Measurements from ENCODE around the gene SCFD2.

The SCFD2 gene

GRCh38 chr4:52937829-52938228, 428.0 kb downstream of the SCFD2 start:
- H3K4me3 ChIP-seq (replicated peaks; ENCODE audit: low read depth, low read length) = no peak overlapping the region
- TF ChIP-seq CTCF (IDR thresholded peaks at IDR 0.05; ENCODE audit: low read length, missing control alignments) = no peak
- DNase-seq (ENCODE audit: low read depth) = no peak

- TF ChIP-seq CTCF (IDR thresholded peaks at IDR 0.05; ENCODE audit: low read length, missing control alignments) = no peak
- DNase-seq (ENCODE audit: low read depth) = no peak
- H3K4me3 ChIP-seq (replicated peaks; ENCODE audit: low read depth, low read length) = no peak overlapping the region
Measured at GRCh38 chr4:52936729-52937128, 429.1 kb downstream of the SCFD2 start.

- DNase-seq (ENCODE audit: low read depth) = no peak
- TF ChIP-seq CTCF (IDR thresholded peaks at IDR 0.05; ENCODE audit: low read length, missing control alignments) = no peak
- H3K4me3 ChIP-seq (replicated peaks; ENCODE audit: low read depth, low read length) = no peak overlapping the region
Measured at GRCh38 chr4:52935317-52935716, 430.5 kb downstream of the SCFD2 start.

- peak; percentile 8 for DNase-seq (ENCODE audit: low read depth)
Measured at GRCh38 chr4:52933738-52934137, 432.1 kb downstream of the SCFD2 start.

GRCh38 chr4:52932591-52933470, 433.0 kb downstream of the SCFD2 start:
- no peak for TF ChIP-seq CTCF (IDR thresholded peaks at IDR 0.05; ENCODE audit: low read length, missing control alignments)
- H3K4me3 ChIP-seq (replicated peaks; ENCODE audit: low read depth, low read length) = no peak overlapping the region
- DNase-seq (ENCODE audit: low read depth) = peak; percentile 24

More at GRCh38 chr4:52933738-52934137, 432.1 kb downstream of the SCFD2 start:
- TF ChIP-seq CTCF (IDR thresholded peaks at IDR 0.05; ENCODE audit: low read length, missing control alignments) = no peak
- H3K4me3 ChIP-seq (replicated peaks; ENCODE audit: low read depth, low read length) = no peak overlapping the region

- no peak for DNase-seq (ENCODE audit: low read depth)
- H3K4me3 ChIP-seq (replicated peaks; ENCODE audit: low read depth, low read length) = no peak overlapping the region
- no peak for TF ChIP-seq CTCF (IDR thresholded peaks at IDR 0.05; ENCODE audit: low read length, missing control alignments)
Measured at GRCh38 chr4:52931243-52931642, 434.6 kb downstream of the SCFD2 start.

All from fibroblast of pulmonary artery (primary cell).